Osteocyte (in vitro differentiated cells): ENCODE measurements around the gene ZNF140. TPM values are rescaled to one million over a fixed set of nuclear protein-coding genes. Genes with fewer than 3 reads are reported as not detected.

Source experiments
- DNase-seq: peaks from one replicate; pipeline ENCODE4 v3.0.0; 2021; ENCODE audit warnings: mixed read lengths; ENCODE audit not compliant: unreplicated experiment; ENCODE audit errors: extremely low spot score
- H3K27ac Mint-ChIP-seq: one replicate; pipeline ENCODE4 v1.8.0; 2021; ENCODE audit warnings: mild to moderate bottlenecking, mixed read lengths; ENCODE audit not compliant: unreplicated experiment
- H3K27me3 Mint-ChIP-seq: one replicate; pipeline ENCODE4 v1.8.0; 2021; ENCODE audit warnings: mixed read lengths; ENCODE audit not compliant: unreplicated experiment
- H3K36me3 Mint-ChIP-seq: one replicate; pipeline ENCODE4 v1.8.0; 2021; ENCODE audit warnings: mixed read lengths; ENCODE audit not compliant: unreplicated experiment
- H3K4me1 Mint-ChIP-seq: one replicate; pipeline ENCODE4 v1.8.0; 2021; ENCODE audit warnings: mixed read lengths; ENCODE audit not compliant: unreplicated experiment
- H3K4me3 Mint-ChIP-seq: one replicate; pipeline ENCODE4 v1.8.0; 2021; ENCODE audit warnings: mild to moderate bottlenecking, moderate library complexity, mixed read lengths; ENCODE audit not compliant: unreplicated experiment
- H3K9me3 Mint-ChIP-seq: one replicate; pipeline ENCODE4 v1.8.0; 2021; ENCODE audit warnings: mixed read lengths; ENCODE audit not compliant: unreplicated experiment
- CTCF ChIP-seq: fragments of 200-600 bp; sonication (generic); IDR thresholded peaks from 2 replicates; pipeline ENCODE4 v1.5.0; 2021; ENCODE audit warnings: antibody characterized with exemption, mild to moderate bottlenecking, moderate library complexity
- total RNA-seq: library from RNA; stranded (reverse); gene quantifications from 2 replicates; pipeline ENCODE4 v1.2.1, GENCODE V29; 2021

Gene ZNF140
- total RNA-seq, 1 donor from 2014 or later = 19.6 TPM

DNA sequence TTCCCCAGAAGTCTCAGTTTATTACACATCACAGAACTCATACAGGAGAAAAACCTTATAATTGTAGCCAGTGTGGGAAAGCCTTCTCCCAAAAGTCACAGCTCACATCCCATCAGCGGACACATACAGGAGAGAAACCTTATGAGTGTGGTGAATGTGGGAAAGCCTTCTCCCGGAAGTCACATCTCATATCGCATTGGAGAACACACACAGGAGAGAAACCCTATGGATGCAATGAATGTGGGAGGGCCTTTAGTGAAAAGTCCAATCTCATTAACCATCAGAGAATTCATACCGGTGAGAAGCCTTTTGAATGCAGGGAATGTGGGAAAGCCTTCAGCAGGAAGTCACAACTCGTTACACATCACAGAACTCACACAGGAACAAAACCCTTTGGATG lies 23.3 kb upstream of the ZNF140 start:
- peaks cover 44% of the 10 kb centered on the region for H3K9me3 Mint-ChIP-seq
- H3K27ac Mint-ChIP-seq = peak overlapping the region; percentile 41
- no peak for TF ChIP-seq CTCF
- no peaks in the 10 kb centered on the region for H3K27me3 Mint-ChIP-seq
- no peak overlapping the region for H3K4me3 Mint-ChIP-seq
- DNase-seq = no peak
- no peaks in the 10 kb centered on the region for H3K4me1 Mint-ChIP-seq
- H3K36me3 Mint-ChIP-seq = peaks cover 72% of the 10 kb centered on the region

GRCh38 chr12:133058203-133059113 lies 22.3 kb upstream of the ZNF140 start:
- no peak overlapping the region for H3K4me3 Mint-ChIP-seq
- no peak for TF ChIP-seq CTCF
- peaks cover 70% of the 10 kb centered on the region for H3K36me3 Mint-ChIP-seq
- H3K27me3 Mint-ChIP-seq = no peaks in the 10 kb centered on the region
- peaks cover 34% of the 10 kb centered on the region for H3K9me3 Mint-ChIP-seq
- DNase-seq = no peak
- H3K27ac Mint-ChIP-seq = peak overlapping the region; percentile 41
- H3K4me1 Mint-ChIP-seq = no peaks in the 10 kb centered on the region

DNA sequence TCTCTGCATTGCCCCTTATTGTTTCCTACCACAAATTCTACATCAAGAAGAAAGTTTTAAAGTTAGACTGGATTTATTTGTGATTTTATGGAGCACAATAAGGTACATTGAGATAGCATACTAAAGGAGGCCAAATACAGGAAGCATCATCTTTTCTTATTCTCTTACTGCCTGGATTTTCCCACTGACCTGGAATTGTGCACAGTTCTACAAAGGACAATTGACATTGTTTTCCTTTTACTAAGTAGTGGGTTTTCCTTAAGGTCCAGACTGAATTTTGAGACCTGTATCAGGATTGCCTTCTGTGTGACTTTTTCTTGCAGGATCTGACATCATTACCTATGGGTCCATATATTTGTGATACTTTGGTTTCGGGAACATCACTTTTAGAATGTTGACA lies 18.8 kb upstream of the ZNF140 start:
- H3K4me1 Mint-ChIP-seq = no peaks in the 10 kb centered on the region
- no peak for DNase-seq
- no peak overlapping the region for H3K27ac Mint-ChIP-seq
- no peak for TF ChIP-seq CTCF
- H3K9me3 Mint-ChIP-seq = peaks cover 38% of the 10 kb centered on the region
- peaks cover 46% of the 10 kb centered on the region for H3K36me3 Mint-ChIP-seq
- no peaks in the 10 kb centered on the region for H3K27me3 Mint-ChIP-seq
- H3K4me3 Mint-ChIP-seq = no peak overlapping the region

DNA sequence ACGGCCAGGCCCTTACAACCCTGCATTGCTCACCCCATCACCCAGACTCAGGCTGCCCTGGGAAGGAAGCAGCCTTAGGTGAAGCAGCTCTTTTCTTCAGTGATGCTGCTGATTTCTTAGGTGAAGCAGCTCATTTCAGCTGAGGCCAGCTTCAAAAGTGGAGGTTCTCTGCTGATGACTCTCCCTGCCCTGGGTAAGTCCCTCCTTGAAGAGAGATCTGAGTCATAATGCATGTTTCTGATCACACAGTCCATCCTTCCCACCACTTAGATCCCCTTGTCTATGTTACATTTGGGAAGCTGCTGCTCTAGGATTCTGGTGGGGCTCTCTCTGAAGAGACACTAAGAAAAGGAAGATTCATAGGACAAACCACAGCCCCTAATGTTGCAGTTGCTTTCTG lies 17.2 kb upstream of the ZNF140 start:
- peaks cover 30% of the 10 kb centered on the region for H3K36me3 Mint-ChIP-seq
- no peak for TF ChIP-seq CTCF
- peaks cover 27% of the 10 kb centered on the region for H3K9me3 Mint-ChIP-seq
- H3K27me3 Mint-ChIP-seq = no peaks in the 10 kb centered on the region
- no peak for DNase-seq
- H3K27ac Mint-ChIP-seq = no peak overlapping the region
- no peak overlapping the region for H3K4me3 Mint-ChIP-seq
- no peaks in the 10 kb centered on the region for H3K4me1 Mint-ChIP-seq

DNA sequence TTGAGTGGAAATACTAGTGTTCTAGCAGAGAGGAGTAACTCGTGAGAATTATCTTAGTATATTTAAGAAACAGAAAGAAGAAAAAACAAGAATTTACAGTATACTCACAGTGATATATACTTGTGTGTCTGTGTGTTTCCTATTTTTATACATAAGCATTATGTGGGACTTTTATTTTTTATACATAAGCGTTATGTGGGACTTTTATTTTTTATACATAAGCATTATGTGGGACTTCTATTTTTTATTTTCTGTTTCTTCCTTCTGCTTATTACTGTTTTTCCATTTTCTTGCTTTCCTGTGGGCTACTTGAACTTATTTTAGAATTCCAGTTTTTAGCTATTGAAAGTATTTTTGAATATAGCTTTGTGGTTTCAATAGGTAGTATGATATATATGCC lies 6.9 kb upstream of the ZNF140 start:
- H3K27me3 Mint-ChIP-seq = no peaks in the 10 kb centered on the region
- H3K36me3 Mint-ChIP-seq = peaks cover 6% of the 10 kb centered on the region
- no peaks in the 10 kb centered on the region for H3K4me1 Mint-ChIP-seq
- H3K27ac Mint-ChIP-seq = no peak overlapping the region
- peaks cover 26% of the 10 kb centered on the region for H3K9me3 Mint-ChIP-seq
- H3K4me3 Mint-ChIP-seq = no peak overlapping the region
- DNase-seq = no peak
- no peak for TF ChIP-seq CTCF
